OCI-M2 (cell line): ENCODE measurements around the gene HFM1.
"Not testable (repeated sequence)": the region's sequence is repeated elsewhere in the genome, so short reads cannot be mapped to it uniquely, and the experiment has no call there.

ENCODE experiments used
- DNase-seq: peaks from one replicate; lab custom pipeline; 2025; ENCODE audit not compliant: unreplicated experiment; lab: John Stamatoyannopoulos, UW

The HFM1 gene, protein sequence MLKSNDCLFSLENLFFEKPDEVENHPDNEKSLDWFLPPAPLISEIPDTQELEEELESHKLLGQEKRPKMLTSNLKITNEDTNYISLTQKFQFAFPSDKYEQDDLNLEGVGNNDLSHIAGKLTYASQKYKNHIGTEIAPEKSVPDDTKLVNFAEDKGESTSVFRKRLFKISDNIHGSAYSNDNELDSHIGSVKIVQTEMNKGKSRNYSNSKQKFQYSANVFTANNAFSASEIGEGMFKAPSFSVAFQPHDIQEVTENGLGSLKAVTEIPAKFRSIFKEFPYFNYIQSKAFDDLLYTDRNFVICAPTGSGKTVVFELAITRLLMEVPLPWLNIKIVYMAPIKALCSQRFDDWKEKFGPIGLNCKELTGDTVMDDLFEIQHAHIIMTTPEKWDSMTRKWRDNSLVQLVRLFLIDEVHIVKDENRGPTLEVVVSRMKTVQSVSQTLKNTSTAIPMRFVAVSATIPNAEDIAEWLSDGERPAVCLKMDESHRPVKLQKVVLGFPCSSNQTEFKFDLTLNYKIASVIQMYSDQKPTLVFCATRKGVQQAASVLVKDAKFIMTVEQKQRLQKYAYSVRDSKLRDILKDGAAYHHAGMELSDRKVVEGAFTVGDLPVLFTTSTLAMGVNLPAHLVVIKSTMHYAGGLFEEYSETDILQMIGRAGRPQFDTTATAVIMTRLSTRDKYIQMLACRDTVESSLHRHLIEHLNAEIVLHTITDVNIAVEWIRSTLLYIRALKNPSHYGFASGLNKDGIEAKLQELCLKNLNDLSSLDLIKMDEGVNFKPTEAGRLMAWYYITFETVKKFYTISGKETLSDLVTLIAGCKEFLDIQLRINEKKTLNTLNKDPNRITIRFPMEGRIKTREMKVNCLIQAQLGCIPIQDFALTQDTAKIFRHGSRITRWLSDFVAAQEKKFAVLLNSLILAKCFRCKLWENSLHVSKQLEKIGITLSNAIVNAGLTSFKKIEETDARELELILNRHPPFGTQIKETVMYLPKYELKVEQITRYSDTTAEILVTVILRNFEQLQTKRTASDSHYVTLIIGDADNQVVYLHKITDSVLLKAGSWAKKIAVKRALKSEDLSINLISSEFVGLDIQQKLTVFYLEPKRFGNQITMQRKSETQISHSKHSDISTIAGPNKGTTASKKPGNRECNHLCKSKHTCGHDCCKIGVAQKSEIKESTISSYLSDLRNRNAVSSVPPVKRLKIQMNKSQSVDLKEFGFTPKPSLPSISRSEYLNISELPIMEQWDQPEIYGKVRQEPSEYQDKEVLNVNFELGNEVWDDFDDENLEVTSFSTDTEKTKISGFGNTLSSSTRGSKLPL (N-terminal part only)

DNA sequence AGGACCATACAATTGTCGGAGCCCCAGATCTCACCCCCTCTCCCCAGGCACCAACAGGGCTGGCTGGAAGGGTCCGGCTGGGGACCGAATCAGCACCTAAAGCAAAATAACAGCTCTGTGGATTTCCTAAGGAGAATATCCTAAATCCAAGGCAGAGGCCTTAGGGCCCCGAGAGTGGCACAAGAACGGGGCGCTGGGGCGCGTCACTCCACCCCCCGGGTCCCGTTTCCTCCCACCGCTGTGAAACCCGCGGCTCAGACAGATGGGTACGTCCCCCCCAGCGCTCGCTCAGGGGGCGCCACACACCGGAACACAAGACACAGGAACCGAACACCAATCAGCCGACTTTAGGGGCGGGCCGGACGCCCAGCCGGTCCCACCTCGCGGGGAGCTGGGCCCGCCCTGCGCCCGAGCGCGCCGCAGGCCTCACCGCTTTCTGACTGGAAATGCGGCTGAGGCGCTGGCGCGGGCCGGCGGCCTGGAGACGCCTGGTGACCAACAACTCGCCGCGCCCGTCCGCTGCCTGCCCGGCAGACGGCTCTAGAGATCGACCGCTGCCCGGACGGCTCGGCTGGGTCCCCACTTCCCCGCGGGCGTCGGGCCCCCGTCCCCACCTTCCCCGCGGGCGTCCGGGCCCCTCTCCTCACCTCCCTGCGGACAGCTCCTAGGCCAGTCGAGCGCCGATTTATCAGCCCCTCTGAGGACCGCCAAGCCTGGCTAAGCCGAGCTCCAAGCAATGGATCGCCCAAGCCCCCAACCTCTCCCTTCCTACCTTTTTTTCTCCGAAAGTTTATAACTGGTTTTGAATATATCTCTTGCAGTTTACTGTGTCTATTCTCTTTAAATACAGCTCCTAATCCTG lies at the start of gene HFM1:
TSS of gene HFM1 (minus strand) at position 687 of the 862 bp plus-strand sequence. CDS start 3,755 bp downstream, outside the sequence.
- DNase-seq, result peak; percentile 52

DNA sequence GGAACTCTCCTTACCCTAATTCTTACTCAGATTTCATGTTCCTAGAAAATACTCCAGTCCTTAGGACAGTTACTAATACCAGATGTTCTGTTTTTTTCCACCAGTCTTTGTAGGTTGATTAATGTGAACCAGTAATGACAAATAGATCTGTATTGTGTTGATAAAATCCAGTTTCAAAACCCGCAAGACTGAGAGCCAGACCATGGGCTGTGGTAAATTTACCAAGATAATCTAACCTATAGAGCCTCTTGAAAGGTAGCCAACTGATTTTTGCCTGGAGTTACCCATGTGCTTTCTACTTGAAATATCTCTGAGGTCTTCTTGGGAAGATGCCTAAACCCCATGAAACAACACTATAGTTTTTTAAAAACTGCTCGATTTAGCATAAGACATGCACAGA lies 49.5 kb upstream of the HFM1 start:
- DNase-seq, result no peak

DNA sequence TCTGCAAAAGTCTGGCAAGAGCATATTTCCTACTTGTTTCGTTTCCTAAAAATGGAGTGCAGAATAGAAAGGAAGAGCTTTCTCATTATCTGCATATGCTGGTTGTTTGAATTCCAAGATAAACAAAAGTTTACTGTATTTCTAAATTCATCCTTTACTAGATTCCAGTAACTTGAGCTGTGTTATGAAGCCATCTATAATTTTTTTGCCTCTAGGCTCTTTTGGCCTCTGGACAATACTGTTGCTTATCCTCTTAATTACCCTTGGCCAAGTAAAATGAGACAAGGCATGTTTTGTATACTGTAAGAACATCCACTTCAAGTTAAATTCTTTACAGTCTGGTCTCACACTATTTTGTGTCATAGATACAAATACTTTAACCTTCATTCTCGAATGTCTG lies 45.6 kb upstream of the HFM1 start:
- no peak for DNase-seq

DNA sequence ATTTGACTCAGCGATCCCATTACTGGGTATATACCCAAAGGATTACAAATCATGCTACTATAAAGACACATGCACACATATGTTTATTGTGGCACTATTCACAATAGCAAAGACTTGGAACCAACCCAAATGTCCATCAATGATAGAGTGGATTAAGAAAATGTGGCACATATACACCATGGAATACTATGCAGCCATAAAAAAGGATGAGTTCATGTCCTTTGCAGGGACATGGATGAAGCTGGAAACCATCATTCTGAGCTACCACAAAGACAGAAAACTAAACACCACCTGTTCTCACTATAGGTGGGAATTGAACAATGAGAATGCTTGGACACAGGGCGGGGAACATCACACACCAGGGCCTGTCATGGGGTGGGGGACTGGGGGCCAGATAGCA lies 43.1 kb upstream of the HFM1 start:
- not testable (repeated sequence) for DNase-seq

DNA sequence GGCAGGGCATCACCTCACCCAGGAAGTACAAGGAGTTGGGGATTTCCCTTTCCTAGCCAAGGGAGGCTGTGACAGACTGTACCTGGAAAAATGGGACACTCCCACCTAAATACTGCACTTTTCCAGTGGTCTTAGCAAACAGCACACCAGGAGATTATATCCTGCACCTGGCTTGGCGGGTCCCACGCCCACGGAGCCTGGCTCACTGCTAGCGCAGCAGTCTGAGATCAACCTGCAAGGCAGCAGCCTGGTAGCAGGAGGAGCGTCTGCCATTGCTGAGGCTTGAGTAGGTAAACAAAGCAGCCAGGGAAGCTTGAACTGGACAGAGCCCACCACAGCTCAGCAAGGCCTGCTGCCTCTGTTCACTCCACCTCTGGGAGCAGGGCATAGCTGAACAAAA lies 37.3 kb upstream of the HFM1 start:
- not testable (repeated sequence) for DNase-seq

DNA sequence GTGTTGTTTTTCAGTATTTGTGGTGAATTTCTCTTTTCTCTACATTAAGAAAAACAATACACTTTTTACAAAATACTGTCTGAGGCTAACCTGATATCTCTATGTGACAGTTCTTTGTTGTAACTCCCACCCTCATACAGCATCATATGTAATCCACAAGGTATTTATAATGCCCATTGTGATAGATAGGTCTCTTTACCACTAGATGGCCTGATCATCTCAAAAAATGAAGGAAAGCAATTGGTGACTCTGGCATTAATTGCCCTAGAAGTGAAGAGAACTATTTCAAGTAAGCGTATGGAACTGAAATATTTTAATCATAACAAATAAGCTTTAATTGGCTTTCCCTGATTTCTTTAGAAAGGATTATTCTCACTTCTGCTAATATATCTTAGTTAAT lies 36.2 kb upstream of the HFM1 start:
- no peak for DNase-seq

DNA sequence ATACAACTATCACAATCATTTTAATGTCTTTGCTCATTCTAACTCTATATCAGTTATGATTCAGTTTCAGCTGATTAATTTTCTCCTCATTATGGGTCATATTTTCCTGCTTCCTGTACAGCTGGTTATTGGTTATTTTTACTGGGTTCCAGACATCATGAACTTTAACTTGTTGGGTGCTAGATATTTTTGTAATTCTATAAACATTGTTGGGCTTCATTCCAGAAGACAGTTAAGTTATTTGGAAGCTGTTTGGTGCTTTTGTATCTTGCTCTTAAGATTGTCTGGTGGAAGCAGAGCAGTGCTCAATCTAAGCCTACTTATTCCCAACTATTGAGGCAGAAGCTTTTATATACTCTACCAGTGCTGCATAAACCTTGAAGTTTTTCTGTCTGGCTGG lies 34.4 kb upstream of the HFM1 start:
- no peak for DNase-seq

DNA sequence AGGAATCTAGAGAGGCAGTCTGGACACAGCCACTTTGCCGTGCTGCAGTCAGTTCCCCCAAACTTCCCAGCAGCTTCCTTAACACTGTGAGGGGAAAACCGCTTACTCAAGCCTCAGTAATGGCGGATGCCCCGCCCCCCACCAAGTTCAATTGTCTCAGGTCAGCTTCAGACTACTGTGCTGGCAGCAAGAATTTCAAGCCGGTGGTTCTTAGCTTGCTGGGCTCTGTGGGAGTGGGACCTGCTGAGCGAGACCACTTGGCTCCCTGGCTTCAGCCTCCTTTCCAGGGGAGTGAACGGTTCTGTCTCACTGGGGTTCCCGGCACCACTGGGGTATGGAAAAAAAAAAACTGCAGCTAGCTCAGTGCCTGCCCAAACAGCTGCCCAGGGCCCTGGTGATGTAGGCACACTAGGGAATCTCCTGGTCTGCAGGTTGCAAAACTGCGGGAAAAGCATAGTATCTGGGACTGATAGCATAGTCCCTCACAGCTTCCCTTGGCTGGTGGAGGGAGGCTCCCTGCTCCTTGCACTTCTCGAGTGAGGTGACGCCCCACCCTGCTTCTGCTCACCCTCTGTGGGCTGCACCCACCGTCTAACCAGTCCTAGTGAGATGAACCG lies 23.7 kb upstream of the HFM1 start:
- no peak for DNase-seq

DNA sequence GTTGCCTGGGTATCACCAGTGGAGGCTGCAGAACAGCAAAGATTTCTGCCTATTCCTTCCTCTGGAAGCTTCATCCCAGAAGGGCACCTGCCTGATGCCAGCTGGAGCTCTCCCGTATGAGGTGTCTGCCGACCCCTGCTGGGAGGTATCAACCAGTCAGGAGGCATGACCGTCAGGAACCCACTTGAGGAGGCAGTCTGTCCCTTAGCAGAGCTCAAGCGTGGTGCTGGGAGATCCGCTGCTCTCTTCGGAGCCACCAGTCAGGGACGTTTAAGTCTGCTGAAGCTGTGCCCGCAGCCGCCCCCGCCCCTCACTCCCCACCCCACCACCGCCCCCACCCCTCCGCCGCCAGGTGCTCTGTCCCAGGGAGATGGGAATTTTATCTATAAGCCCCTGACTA lies 23.1 kb upstream of the HFM1 start:
- DNase-seq, result no peak

DNA sequence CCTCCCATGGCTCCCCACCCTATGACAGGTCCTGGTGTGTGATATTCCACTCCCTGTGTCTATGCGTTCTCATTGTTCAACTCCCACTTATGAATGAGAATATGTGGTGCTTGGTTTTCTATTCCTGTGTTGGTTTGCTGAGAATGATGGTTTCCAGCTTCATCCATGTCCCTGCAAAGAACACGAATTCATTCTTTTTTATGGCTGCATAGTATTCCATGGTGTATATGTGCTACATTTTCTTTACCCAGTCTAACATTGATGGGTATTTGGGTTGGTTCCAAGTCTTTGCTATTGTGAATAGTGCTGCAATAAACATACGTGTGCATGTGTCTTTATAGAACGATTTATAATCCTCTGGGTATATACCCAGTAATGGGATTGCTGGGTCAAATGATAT lies 17.9 kb upstream of the HFM1 start:
- DNase-seq, result not testable (repeated sequence)

DNA sequence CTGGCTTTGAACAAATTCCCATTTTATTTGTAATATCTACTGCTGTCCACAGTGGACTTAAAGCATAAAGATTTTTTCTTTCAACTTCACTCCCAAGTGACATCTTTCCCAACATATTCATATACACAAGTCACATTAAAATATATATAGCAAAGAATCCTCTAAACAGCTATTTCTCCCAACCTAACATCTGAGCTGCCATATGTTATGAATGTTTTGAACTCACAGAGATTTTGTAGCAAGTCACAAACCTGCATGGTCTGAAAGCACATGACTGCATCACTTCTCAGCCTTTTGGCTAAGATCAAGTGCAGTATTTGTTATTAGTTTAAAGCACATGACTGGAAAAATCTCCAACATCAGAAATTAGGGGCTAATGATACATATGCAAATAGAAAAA lies 7.7 kb upstream of the HFM1 start:
- no peak for DNase-seq

DNA sequence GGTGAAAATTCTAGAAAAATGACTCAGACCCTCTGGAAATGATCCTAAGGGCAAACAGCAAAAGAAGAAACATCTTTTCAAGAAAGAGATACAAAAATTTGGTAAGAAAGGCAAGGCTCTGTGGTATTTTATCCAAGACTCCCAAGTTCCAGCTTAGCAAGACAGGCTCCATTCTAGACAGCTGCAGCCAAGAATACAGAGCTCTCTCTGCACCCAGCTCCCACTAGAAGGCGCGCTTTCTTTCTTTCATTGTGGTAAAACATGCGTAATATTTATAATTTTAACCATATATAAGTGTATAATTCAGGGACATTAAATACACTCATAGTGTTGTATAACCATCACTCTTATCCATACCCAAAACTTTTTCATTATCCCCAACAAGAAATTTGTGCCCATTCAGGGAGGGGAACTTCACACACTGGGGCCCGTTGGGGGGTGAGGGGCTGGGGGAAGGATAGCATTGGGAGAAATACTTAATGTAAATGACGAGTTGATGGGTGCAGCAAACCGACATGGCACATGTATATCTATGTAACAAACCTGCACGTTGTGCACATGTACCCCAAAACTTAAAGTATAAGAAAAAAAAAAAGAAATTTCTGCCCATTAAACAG lies 2.2 kb upstream of the HFM1 start:
- DNase-seq, result no peak

DNA sequence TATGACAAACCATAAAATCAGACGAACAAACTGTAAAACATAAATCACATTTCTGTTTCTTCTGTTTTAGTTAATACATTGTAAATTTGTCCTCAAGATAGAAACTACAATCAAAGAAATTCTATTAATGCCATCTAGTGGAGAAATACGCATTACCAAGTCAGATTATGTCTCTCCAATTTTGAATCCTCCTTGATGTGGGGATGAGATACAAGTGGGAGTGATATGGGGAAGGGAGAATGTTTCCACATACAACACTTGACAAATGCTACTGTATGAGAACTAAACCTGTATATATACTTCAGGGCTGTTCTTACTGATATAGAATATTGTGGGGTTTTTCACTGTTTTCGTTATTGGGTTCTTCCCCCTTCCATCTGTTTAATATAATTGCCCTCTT lies 2.6 kb downstream of the HFM1 start:
- no peak for DNase-seq

DNA sequence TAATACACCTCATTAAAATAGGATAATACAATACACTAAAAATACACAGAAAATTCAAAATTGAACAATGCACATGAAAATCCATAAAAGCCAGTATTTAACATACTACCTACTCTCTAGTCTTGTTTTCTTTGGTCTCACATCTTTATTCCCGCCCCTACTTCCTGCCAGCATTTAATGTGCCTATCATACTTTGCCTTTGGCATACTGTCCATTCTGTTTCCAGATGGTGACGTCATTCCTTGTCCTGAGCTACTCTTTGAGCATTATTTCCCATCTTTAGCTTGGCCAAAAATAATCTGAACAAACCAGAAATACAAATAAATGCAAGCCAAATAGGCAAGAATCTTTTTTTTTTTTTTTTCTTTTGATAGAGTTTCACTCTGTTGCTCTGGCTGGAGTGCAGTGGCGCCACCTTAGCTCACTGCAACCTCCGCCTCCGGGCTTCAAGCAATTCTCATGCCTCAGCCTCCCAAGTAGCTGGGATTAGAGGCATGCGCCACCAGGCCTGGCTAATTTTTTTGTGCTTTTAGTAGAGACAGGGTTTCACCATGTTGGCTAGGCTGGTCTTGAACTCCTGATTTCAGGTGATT lies 4.4 kb downstream of the HFM1 start:
- no peak for DNase-seq

DNA sequence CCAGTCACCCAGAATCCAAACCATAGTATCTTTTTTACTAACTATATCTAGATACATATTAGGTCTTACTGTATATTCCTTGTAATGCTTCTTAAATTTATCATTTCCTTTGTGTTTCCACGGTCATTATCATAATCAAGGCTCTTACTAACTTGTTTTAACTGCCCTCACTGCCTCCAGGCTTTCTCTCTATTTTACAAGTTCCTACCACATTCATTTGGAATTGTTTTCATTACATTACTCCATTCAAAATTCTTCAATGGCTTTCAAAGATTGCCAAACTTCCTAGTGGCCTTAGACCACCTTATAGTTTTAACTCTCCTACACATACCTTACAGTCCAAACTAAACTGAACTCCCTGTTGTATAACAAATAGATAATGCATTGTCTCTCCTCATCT lies 6.3 kb downstream of the HFM1 start:
- no peak for DNase-seq

DNA sequence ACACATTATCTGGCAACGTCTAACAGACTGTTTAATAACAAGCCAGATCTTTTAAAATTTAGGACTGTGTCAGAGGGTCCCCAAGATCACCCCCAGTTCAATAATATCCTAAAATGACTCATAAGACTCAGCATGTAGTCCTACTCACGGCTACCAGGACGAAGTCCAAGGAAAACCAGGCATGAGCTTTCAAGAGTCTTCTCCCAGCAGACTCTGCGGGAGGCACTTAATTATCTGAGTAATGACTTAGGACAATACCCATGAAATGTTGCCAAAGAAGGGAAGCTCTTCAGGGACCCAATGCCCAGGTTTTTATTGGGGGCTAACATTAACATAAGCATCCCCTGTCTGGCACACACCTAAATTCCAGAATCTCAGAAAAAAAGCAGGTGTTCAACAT lies 7.0 kb downstream of the HFM1 start:
- no peak for DNase-seq

DNA sequence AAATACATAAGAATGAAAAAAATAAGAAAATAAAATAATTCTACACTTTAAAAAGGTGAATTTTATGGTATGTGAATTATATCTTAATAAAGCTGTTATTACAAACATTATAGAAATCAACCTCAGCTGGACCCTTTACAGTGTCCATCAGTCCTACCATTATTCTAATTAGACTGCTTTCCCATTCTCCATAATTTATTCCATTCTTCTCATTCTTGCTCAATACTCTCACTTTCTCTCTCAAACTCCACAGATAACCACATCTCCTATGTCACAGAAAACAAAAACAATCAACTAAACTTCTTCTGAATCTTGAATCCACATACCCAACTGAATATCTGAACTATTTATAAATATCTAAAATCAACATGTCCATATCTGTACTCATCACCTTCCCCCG lies 11.6 kb downstream of the HFM1 start:
- no peak for DNase-seq

DNA sequence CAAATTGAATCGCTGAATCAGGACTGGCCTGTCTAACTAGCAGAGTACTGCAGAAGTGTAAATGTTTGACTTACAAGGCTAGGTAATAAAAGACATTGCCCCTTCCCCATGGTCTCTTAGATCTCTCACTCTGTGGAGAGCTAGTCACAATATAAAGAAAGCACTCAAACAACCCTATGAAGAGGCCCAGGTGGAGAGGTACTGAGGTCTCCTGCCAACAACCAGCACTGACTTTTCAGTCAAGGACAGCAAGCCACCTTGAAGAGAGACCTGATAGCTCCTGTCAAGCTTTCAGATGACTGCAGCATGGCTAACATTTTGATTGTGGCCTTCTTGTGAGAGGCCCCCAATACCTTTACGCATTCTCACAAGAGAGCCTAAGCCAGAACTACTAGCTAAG lies 18.5 kb downstream of the HFM1 start:
- no peak for DNase-seq

DNA sequence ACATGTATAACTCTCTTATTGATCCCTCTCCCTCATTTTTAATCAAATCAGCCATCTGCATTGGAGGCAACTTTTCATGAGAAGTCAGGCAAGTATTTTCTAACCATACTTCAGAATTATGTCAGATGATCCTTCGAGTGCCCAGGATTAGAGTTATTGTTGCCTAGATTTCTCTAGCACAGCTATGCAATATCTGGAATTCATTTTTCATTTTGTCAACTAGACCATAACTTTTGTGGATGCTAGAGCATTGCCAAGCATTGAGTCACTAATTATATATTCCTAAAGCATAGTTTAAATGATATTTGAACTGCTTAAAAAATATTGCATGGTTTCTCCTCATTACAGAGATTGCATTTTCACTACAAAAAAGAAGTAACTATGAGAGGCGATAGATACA lies 21.2 kb downstream of the HFM1 start:
- no peak for DNase-seq
